D721Med (cell line): Measurements from ENCODE around the gene ATG10.
"Not testable (repeated sequence)": the region's sequence is repeated elsewhere in the genome, so short reads cannot be mapped to it uniquely, and the experiment has no call there.

Experiments
- DNase-seq: peaks from one replicate; pipeline ENCODE4 v3.0.0; 2011; ENCODE audit warnings: low spot score; ENCODE audit not compliant: insufficient read length
- FAIRE-seq: peaks from 2 replicates; lab custom pipeline; 2011; peaks lifted over from hg19 to GRCh38; lab: Jason Lieb, UNC
- CTCF ChIP-seq: IDR thresholded peaks from 2 replicates; pipeline ENCODE4 v1.5.1; 2012; ENCODE audit warnings: mild to moderate bottlenecking, control low read depth; ENCODE audit not compliant: insufficient read depth; ENCODE audit errors: missing control alignments

ATG10 gene

GRCh38 chr5:81942746-81943145, 29.1 kb upstream of the ATG10 start:
- no peak for TF ChIP-seq CTCF
- FAIRE-seq: no peak

GRCh38 chr5:81948349-81948748, 23.5 kb upstream of the ATG10 start:
- no peak for FAIRE-seq
- TF ChIP-seq CTCF: no peak

More at GRCh38 chr5:81942746-81943145, 29.1 kb upstream of the ATG10 start:
- no peak for DNase-seq

GRCh38 chr5:81949462-81949861, 22.4 kb upstream of the ATG10 start:
- TF ChIP-seq CTCF: no peak
- no peak for DNase-seq
- no peak for FAIRE-seq

More at GRCh38 chr5:81948349-81948748, 23.5 kb upstream of the ATG10 start:
- no peak for DNase-seq

- TF ChIP-seq CTCF: no peak
- FAIRE-seq (no peak), DNase-seq (no peak)
These were observed 20.8 kb upstream of the ATG10 start for GRCh38 chr5:81950996-81951395.

GRCh38 chr5:81954796-81955195, 17.0 kb upstream of the ATG10 start:
- not testable (repeated sequence) for DNase-seq, FAIRE-seq

- DNase-seq, FAIRE-seq: not testable (repeated sequence)
These were observed 13.7 kb upstream of the ATG10 start for GRCh38 chr5:81958129-81958528.

- no peak for FAIRE-seq
- TF ChIP-seq CTCF: no peak
These were observed 10.0 kb upstream of the ATG10 start for GRCh38 chr5:81961651-81962440.

GRCh38 chr5:81963544-81963943, 8.3 kb upstream of the ATG10 start:
- TF ChIP-seq CTCF: no peak
- no peak for FAIRE-seq
- no peak for DNase-seq

More at GRCh38 chr5:81961651-81962440, 10.0 kb upstream of the ATG10 start:
- no peak for DNase-seq
